Measurements from ENCODE around the gene USP47.
"Not testable (repeated sequence)": the region's sequence is repeated elsewhere in the genome, so short reads cannot be mapped to it uniquely, and the experiment has no call there.

The USP47 gene

GRCh38 chr11:11827272-11827671, 14.5 kb upstream of the USP47 start:
- no peak for DNase-seq (ENCODE audit: low read depth in 2 of 2)

GRCh38 chr11:11831406-11831805, 10.4 kb upstream of the USP47 start:
- DNase-seq (ENCODE audit: low read depth in 2 of 2) = not testable (repeated sequence)

- no peak for DNase-seq (ENCODE audit: low read depth in 2 of 2)
These were observed 5.0 kb upstream of the USP47 start for GRCh38 chr11:11836676-11837231.

GRCh38 chr11:11839718-11840117, 2.1 kb upstream of the USP47 start:
- DNase-seq (ENCODE audit: low read depth in 2 of 2) = no peak

- peak in 1 of 2 donors; percentile 7 for DNase-seq (ENCODE audit: low read depth in 2 of 2)
These were observed 553 bp upstream of the USP47 start for GRCh38 chr11:11841116-11841722.

GRCh38 chr11:11842421-11843008, 743 bp downstream of the USP47 start:
- DNase-seq (ENCODE audit: low read depth in 2 of 2) = peak; percentile 9 to 32

GRCh38 chr11:11843211-11843621, 1.4 kb downstream of the USP47 start:
- DNase-seq (ENCODE audit: low read depth in 2 of 2) = no peak

- no peak for DNase-seq (ENCODE audit: low read depth in 2 of 2)
These were observed 1.9 kb downstream of the USP47 start for GRCh38 chr11:11843642-11844041.

GRCh38 chr11:11844272-11844671, 2.5 kb downstream of the USP47 start:
- DNase-seq (ENCODE audit: low read depth in 2 of 2) = no peak

- no peak for DNase-seq (ENCODE audit: low read depth in 2 of 2)
These were observed 3.3 kb downstream of the USP47 start for GRCh38 chr11:11845071-11845470.

- DNase-seq (ENCODE audit: low read depth in 2 of 2) = no peak
These were observed 3.8 kb downstream of the USP47 start for GRCh38 chr11:11845551-11845950.

- DNase-seq (ENCODE audit: low read depth in 2 of 2) = no peak
These were observed 5.3 kb downstream of the USP47 start for GRCh38 chr11:11847082-11847481.

- DNase-seq (ENCODE audit: low read depth in 2 of 2) = peak; percentile 15 to 35
These were observed 7.3 kb downstream of the USP47 start for GRCh38 chr11:11848891-11849746.

GRCh38 chr11:11850668-11851067, 8.9 kb downstream of the USP47 start:
- no peak for DNase-seq (ENCODE audit: low read depth in 2 of 2)

- DNase-seq (ENCODE audit: low read depth in 2 of 2) = no peak
These were observed 14.9 kb downstream of the USP47 start for GRCh38 chr11:11856638-11857037.

GRCh38 chr11:11857769-11858168, 16.0 kb downstream of the USP47 start:
- DNase-seq (ENCODE audit: low read depth in 2 of 2) = no peak

GRCh38 chr11:11858676-11859075, 16.9 kb downstream of the USP47 start:
- DNase-seq (ENCODE audit: low read depth in 2 of 2) = no peak

- DNase-seq (ENCODE audit: low read depth in 2 of 2) = no peak
These were observed 18.6 kb downstream of the USP47 start for GRCh38 chr11:11860103-11860979.

GRCh38 chr11:11862999-11863398, 21.2 kb downstream of the USP47 start:
- no peak for DNase-seq (ENCODE audit: low read depth in 2 of 2)

GRCh38 chr11:11864332-11864731, 22.6 kb downstream of the USP47 start:
- DNase-seq (ENCODE audit: low read depth in 2 of 2) = no peak

GRCh38 chr11:11864803-11865202, 23.0 kb downstream of the USP47 start:
- DNase-seq (ENCODE audit: low read depth in 2 of 2) = no peak

GRCh38 chr11:11865449-11865848, 23.7 kb downstream of the USP47 start:
- DNase-seq (ENCODE audit: low read depth in 2 of 2) = no peak

All from stimulated activated CD4-positive, alpha-beta T cell treated with anti-CD3 and anti-CD28 coated beads, Interleukin-1b, Interleukin-23, amount 100 ng/mL, for 1 hour (primary cell).